PFSK-1 (cell line): Measurements from ENCODE around the gene CAPN7.

ENCODE experiments used
- POLR2AphosphoS5 ChIP-seq: IDR thresholded peaks from 2 replicates; pipeline ENCODE4 v1.6.1; 2012; ENCODE audit warnings: low read depth, mild to moderate bottlenecking, control low read depth, low read length, moderate library complexity
- REST ChIP-seq, 2 experiments: IDR thresholded peaks; 2 replicates each; pipeline versions ENCODE4 v1.6.1 to v1.8.0; 2011 to 2012; ENCODE audit warnings: low read depth in 2 of 2, low read length in 2 of 2, control low read depth in 1 of 2, inconsistent platforms in 1 of 2, mild to moderate bottlenecking in 1 of 2, moderate library complexity in 1 of 2; ENCODE audit not compliant: insufficient read depth in 1 of 2
- SIN3A ChIP-seq: IDR thresholded peaks from 2 replicates; pipeline ENCODE4 v1.6.1; 2012; ENCODE audit warnings: mild to moderate bottlenecking, low read length, moderate library complexity, borderline replicate concordance; ENCODE audit not compliant: insufficient read depth

GRCh38 chr3:15172806-15173205, 33.2 kb upstream of the CAPN7 start:
- TF ChIP-seq POLR2AphosphoS5 (no peak), SIN3A (no peak), REST (IDR thresholded peaks at IDR 0.05; ENCODE audit: insufficient read depth in 1 of 2, low read depth in 2 of 2, low read length in 2 of 2) (no peak)
